HEK293 (cell line): Measurements from ENCODE around the gene TNS3.

Source experiments
- CTCF ChIA-PET: fragments of 350-600 bp; formaldehyde crosslinking; extraction: SDS; loops from one replicate; lab custom pipeline; 2021; ENCODE audit warnings: antibody characterized with exemption; lab: Yijun Ruan, JAX
- POLR2A ChIA-PET: fragments of 300-600 bp; formaldehyde crosslinking; extraction: SDS; loops from one replicate; lab custom pipeline; 2020; ENCODE audit warnings: antibody characterized with exemption, inconsistent platforms; lab: Yijun Ruan, JAX
- H3K27ac ChIP-seq: fragments of 200-500 bp; sonication (Bioruptor generic); 2 replicates; pipeline ENCODE4 v1.5.1; 2014; ENCODE audit warnings: low read depth, low read length, control low read depth, inconsistent platforms; ENCODE audit errors: extremely low read depth
- H3K36me3 ChIP-seq, 2 experiments: fragments of 200-500 bp in 1 of 2; sonication (Bioruptor generic) in 1 of 2; 1 replicate in 1 of 2; 2 replicates in 1 of 2; pipeline ENCODE4 v1.5.1; 2014 to 2017; ENCODE audit warnings: inconsistent platforms in 2 of 2, low read length in 2 of 2; ENCODE audit not compliant: control insufficient read depth in 2 of 2, insufficient read depth in 1 of 2
- H3K4me1 ChIP-seq: fragments of 200-500 bp; sonication (Bioruptor generic); 2 replicates; pipeline ENCODE4 v1.5.1; 2014; ENCODE audit warnings: mild to moderate bottlenecking, low read length, inconsistent platforms; ENCODE audit not compliant: control insufficient read depth, insufficient read depth
- H3K4me3 ChIP-seq: 2 replicates; pipeline ENCODE4 v1.5.1; 2011; ENCODE audit warnings: low read depth, mild to moderate bottlenecking, control low read depth, low read length, moderate library complexity
- H3K9me3 ChIP-seq: fragments of 200-500 bp; sonication (Bioruptor generic); 2 replicates; pipeline ENCODE4 v1.5.1; 2014; ENCODE audit warnings: low read depth, low read length, inconsistent platforms; ENCODE audit not compliant: control insufficient read depth, insufficient read depth
- BCL6B ChIP-seq: fragments of 450-650 bp; formaldehyde crosslinking; IDR thresholded peaks from 2 replicates; pipeline ENCODE4 v1.5.1; 2017; ENCODE audit warnings: missing biosample characterization, missing genetic modification characterization
- FEZF1 ChIP-seq: fragments of 450-650 bp; formaldehyde crosslinking; IDR thresholded peaks from 2 replicates; pipeline ENCODE4 v1.5.1; 2016; ENCODE audit warnings: missing biosample characterization, missing genetic modification characterization
- HOXD13 ChIP-seq: sonication (generic); formaldehyde crosslinking; IDR thresholded peaks from 2 replicates; pipeline ENCODE4 v1.8.0; 2022; ENCODE audit warnings: missing genetic modification reagents, borderline replicate concordance
- KLF8 ChIP-seq: fragments of 450-650 bp; formaldehyde crosslinking; IDR thresholded peaks from 2 replicates; pipeline ENCODE4 v1.5.1; 2016; ENCODE audit warnings: missing biosample characterization, missing genetic modification characterization
- MYNN ChIP-seq: fragments of 450-650 bp; formaldehyde crosslinking; IDR thresholded peaks from 2 replicates; pipeline ENCODE4 v1.5.1; 2016; ENCODE audit warnings: missing biosample characterization, missing genetic modification characterization, borderline replicate concordance
- MZF1 ChIP-seq: fragments of 450-650 bp; formaldehyde crosslinking; IDR thresholded peaks from 2 replicates; pipeline ENCODE4 v1.5.1; 2017; ENCODE audit warnings: missing biosample characterization, missing genetic modification characterization, borderline replicate concordance
- PRDM4 ChIP-seq: fragments of 450-650 bp; formaldehyde crosslinking; IDR thresholded peaks from 2 replicates; pipeline ENCODE4 v1.5.1; 2017; ENCODE audit warnings: missing biosample characterization, missing genetic modification characterization
- RBAK ChIP-seq: fragments of 450-650 bp; formaldehyde crosslinking; IDR thresholded peaks from 2 replicates; pipeline ENCODE4 v1.5.1; 2016; ENCODE audit warnings: missing biosample characterization, missing genetic modification characterization
- SP3 ChIP-seq: fragments of 450-650 bp; formaldehyde crosslinking; IDR thresholded peaks from 2 replicates; pipeline ENCODE4 v1.5.1; 2016; ENCODE audit warnings: missing biosample characterization, missing genetic modification characterization
- ZBTB49 ChIP-seq: fragments of 450-650 bp; formaldehyde crosslinking; IDR thresholded peaks from 2 replicates; pipeline ENCODE4 v1.5.1; 2016; ENCODE audit warnings: missing biosample characterization, missing genetic modification characterization, low read depth
- ZIC2 ChIP-seq: fragments of 450-650 bp; formaldehyde crosslinking; IDR thresholded peaks from 2 replicates; pipeline ENCODE4 v1.5.1; 2016; ENCODE audit warnings: missing biosample characterization, missing genetic modification characterization
- ZNF10 ChIP-seq: fragments of 450-650 bp; formaldehyde crosslinking; IDR thresholded peaks from 2 replicates; pipeline ENCODE4 v1.5.1; 2017; ENCODE audit warnings: missing biosample characterization, missing genetic modification characterization
- ZNF555 ChIP-seq: fragments of 450-650 bp; formaldehyde crosslinking; conservative IDR thresholded peaks from 2 replicates; pipeline ENCODE4 v1.5.1; 2017; ENCODE audit warnings: missing biosample characterization, mild to moderate bottlenecking, missing genetic modification characterization, inconsistent platforms
- ZNF596 ChIP-seq: fragments of 450-650 bp; IDR thresholded peaks from 2 replicates; pipeline ENCODE4 v1.5.0; 2018; ENCODE audit warnings: missing biosample characterization, mild to moderate bottlenecking, missing genetic modification characterization, moderate library complexity
- ZNF600 ChIP-seq: fragments of 450-650 bp; formaldehyde crosslinking; IDR thresholded peaks from 2 replicates; pipeline ENCODE4 v1.5.1; 2016; ENCODE audit warnings: missing biosample characterization, missing genetic modification characterization
- ZNF621 ChIP-seq: fragments of 450-650 bp; formaldehyde crosslinking; IDR thresholded peaks from 2 replicates; pipeline ENCODE4 v1.5.1; 2017; ENCODE audit warnings: missing biosample characterization, missing genetic modification characterization
- ZNF837 ChIP-seq: fragments of 450-650 bp; formaldehyde crosslinking; IDR thresholded peaks from 2 replicates; pipeline ENCODE4 v1.5.1; 2016; ENCODE audit warnings: missing biosample characterization, missing genetic modification characterization
- TF ChIP-seq, protein P1 (sequence below): fragments of 450-650 bp; formaldehyde crosslinking; IDR thresholded peaks from 2 replicates; pipeline ENCODE4 v1.5.1; 2016; ENCODE audit warnings: missing biosample characterization, missing genetic modification characterization
- TF ChIP-seq, protein P2 (sequence below): fragments of 450-650 bp; formaldehyde crosslinking; IDR thresholded peaks from 2 replicates; pipeline ENCODE4 v1.5.1; 2017; ENCODE audit warnings: missing biosample characterization, missing genetic modification characterization

TNS3 gene

DNA sequence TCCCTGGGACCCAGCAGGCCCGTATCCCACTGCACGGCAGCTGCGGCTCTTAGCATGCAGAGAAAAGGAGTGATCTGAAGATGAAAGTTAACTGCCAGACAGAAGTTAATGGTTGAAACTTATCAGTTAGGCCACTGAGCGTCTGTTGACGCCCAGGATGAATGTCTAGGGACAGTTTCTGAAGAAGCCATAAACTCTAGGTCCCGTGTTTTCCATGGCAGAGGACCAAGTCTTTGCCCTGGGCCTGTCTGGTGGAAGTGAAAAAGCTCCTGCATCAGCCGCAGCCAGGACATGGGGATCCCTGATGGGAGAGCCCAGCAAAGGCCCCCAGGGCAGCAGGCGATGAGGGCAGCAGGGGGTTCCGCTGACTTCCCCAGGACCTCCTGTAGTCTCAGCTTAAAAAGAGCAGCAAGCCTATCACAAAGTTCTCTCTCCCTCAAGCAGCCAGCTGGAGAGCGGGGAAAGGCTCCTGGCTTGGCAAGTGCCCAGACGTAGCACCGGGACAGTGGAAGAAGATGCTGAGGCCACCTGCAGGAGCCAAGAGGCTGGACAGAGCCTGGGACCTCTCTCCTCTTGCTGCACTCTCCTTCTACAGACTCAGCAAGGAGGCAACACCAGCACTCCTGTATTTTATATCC, 79.6 kb downstream of the TNS3 start (continued):
- TF ChIP-seq PRDM4 (tag by site-specific recombination) (peak; percentile 68), ZNF837 (tag by site-specific recombination) (no peak), ZNF596 (no peak), FEZF1 (tag by site-specific recombination) (peak; percentile 92), HOXD13 (no peak)
- TF ChIP-seq, protein P1, sequence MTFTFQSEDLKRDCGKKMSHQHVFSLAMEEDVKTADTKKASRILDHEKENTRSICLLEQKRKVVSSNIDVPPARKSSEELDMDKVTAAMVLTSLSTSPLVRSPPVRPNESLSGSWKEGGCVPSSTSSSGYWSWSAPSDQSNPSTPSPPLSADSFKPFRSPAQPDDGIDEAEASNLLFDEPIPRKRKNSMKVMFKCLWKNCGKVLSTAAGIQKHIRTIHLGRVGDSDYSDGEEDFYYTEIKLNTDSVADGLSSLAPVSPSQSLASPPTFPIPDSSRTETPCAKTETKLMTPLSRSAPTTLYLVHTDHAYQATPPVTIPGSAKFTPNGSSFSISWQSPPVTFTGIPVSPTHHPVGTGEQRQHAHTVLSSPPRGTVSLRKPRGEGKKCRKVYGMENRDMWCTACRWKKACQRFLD (tag by site-specific recombination), result no peak

DNA sequence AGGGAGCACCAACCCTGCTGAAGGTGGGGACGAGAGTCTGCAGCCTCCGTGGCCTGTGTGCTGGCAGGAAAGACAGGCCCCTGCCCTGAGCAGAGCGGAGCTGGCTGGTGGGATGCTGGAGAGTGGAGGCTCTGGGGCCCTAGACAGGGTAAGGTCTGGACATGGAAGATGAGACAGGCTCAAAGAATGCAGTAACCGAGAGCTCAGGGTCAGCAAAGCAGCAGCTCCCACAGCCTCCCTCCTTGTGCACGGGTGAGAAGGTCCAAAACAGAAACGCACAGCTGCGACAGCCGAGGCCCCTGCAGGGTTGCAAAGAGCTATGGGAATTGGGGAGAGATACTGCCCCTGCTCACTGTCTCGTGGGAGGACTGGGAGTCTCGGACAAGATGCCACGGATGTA, 80.5 kb downstream of the TNS3 start:
- H3K36me3 ChIP-seq, result no peaks in the 10 kb centered on the region
- TF ChIP-seq KLF8 (tag by site-specific recombination), result no peak
- TF ChIP-seq ZNF600 (tag by site-specific recombination), result no peak
- no peak for TF ChIP-seq MYNN (tag by site-specific recombination)
- no peak for TF ChIP-seq BCL6B (tag by site-specific recombination)
- no peak for TF ChIP-seq ZBTB49 (tag by site-specific recombination)
- no peak for TF ChIP-seq RBAK
- TF ChIP-seq SP3 (tag by site-specific recombination), result no peak
- no peak for TF ChIP-seq MZF1 (tag by site-specific recombination)
- no peak for TF ChIP-seq ZIC2 (tag by site-specific recombination)
- TF ChIP-seq ZNF621, result no peak
- TF ChIP-seq ZNF10 (tag by site-specific recombination), result no peak
- TF ChIP-seq ZNF555 (tag by site-specific recombination), result no peak
- TF ChIP-seq, protein P2, sequence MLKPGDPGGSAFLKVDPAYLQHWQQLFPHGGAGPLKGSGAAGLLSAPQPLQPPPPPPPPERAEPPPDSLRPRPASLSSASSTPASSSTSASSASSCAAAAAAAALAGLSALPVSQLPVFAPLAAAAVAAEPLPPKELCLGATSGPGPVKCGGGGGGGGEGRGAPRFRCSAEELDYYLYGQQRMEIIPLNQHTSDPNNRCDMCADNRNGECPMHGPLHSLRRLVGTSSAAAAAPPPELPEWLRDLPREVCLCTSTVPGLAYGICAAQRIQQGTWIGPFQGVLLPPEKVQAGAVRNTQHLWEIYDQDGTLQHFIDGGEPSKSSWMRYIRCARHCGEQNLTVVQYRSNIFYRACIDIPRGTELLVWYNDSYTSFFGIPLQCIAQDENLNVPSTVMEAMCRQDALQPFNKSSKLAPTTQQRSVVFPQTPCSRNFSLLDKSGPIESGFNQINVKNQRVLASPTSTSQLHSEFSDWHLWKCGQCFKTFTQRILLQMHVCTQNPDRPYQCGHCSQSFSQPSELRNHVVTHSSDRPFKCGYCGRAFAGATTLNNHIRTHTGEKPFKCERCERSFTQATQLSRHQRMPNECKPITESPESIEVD, result no peak
- no peak overlapping the region for H3K27ac ChIP-seq
- POLR2A ChIA-PET, result no interaction called here
- no peaks in the 10 kb centered on the region for H3K9me3 ChIP-seq
- CTCF ChIA-PET, result interaction anchor here (0.7 kb wide), 1 partner anchor 25 kb away, joined by 3 read pairs; no protein-coding TSS in a partner anchor
- H3K4me1 ChIP-seq, result peaks cover 3% of the 10 kb centered on the region; the same call in 1 of the 2 replicates
- no peak overlapping the region for H3K4me3 ChIP-seq
